Upper lobe of left lung (tissue), 4 donors: ENCODE data around the gene NTPCR.

ENCODE experiments used
- CTCF ChIP-seq, 6 experiments: fragments of 450-650 bp in 4 of 6; fragments of 200-600 bp in 2 of 6; sonication (generic) in 2 of 6; IDR thresholded peaks; one replicate each; pipeline ENCODE4 v1.5.1; 2016 to 2019; ENCODE audit warnings: antibody characterized with exemption in 6 of 6
- POLR2AphosphoS5 ChIP-seq, 2 donors: sonication (generic); formaldehyde crosslinking; IDR thresholded peaks; one replicate each; pipeline ENCODE4 v1.5.1; 2017; ENCODE audit warnings: antibody characterized with exemption in 2 of 2

- TF ChIP-seq CTCF (IDR thresholded peaks at IDR 0.05) (no peak), POLR2AphosphoS5 (IDR thresholded peaks at IDR 0.05) (no peak)
Observed at GRCh38 chr1:232908831-232909230, 41.6 kb upstream of the NTPCR start.
